CMK (cell line): ENCODE results near the gene GUCY2C.

Experiments
- DNase-seq: peaks from one replicate; pipeline ENCODE4 v3.0.0-alpha.2; 2010; ENCODE audit warnings: low read depth

GUCY2C gene

DNA sequence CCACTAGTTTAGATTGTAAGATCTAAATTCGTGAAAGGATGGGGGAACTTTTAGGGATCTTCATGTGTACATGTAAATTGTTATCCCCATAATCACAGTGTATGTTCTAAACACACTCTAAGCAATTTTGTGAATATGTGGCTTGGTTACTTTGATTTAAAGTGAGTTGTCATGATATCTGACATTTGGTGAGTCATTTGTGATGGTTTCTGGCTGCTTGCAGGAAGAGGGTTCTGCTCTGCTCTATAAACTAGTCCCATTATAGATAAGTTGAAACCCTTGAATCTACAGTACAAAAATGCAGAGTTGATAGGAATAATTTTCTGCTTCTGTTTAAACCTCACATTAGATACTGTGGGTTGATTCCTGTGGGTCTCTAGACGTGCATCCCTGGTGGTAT is 14.8 kb downstream of the GUCY2C start:
- DNase-seq: no peak

GRCh38 chr12:14681190-14681589 is 15.2 kb downstream of the GUCY2C start:
- no peak for DNase-seq

GRCh38 chr12:14678547-14679150 is 17.8 kb downstream of the GUCY2C start:
- no peak for DNase-seq

- no peak for DNase-seq
Measured at GRCh38 chr12:14668591-14668990, 27.8 kb downstream of the GUCY2C start.

DNA sequence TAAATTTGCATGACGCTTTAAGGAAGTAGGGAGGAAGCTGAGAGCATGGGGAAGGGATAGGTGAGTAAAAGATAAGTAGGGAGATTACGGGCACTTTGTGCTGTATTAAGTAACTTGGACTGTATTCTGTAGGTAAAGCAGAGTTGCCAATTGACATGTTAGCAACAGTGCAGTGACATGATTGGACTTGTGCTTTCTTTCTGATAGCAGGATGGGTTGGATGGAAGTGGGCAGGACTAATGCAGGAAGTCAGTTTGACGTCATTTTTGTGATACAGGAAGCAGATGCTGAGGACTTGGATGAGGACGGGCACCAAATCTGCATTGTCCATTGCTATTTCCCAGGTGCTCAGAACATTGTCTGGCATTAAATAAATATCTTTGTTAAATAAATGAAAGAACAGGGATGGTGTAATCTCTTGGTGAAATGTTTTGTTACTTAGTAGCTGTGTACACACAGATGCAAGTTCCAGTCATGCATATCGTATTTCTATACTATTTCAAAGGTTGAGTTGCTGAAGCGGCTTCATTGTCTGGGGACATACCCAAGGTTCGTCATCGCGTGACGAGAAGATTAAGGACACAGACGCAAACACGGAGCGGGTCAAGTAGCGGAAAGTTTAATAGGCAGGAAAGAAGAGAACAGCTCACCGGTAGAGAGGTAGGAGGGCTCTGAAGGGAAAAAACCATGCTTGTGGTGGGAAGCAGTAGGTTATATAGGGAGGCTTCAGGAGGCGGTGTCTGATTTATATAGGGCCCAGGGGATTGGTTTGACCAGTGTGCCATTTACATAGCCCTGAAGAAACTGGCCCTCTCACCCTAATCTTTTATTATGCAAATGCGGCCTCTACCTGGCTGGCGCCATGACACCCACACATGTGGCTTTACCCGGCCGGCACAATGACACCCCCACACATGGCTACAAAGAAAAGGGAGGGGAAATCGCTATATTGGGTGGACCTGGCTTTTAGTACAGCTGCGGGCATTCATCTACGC is 30.7 kb downstream of the GUCY2C start:
- no peak for DNase-seq

DNA sequence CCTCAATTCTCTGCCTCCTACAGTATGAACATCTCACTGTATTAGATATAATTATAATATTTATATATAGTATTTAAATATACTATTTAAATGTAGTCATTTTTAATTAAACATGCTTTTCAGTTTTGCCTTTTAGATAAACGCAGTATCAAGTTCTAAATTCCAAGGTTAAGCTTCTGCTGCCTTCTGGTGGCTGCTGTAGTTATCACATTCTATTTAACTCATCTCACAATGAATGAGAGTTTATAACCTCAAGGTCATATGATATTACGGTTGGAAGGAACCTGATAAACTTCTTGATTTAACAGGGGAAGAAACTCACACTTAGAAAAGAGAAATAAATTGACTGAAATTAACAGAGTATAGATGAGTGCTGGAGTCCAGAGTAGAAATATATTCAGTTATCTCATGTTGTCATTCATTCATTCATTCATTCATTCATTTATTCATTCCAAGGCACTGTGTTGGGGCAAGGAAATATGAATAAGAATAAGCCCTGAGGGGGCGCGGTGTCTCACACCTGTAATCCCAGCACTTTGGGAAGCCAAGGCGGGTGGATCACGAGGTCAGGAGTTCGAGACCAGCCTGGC is 31.9 kb downstream of the GUCY2C start:
- DNase-seq: no peak

GRCh38 chr12:14663002-14663401 is 33.4 kb downstream of the GUCY2C start:
- no peak for DNase-seq

DNA sequence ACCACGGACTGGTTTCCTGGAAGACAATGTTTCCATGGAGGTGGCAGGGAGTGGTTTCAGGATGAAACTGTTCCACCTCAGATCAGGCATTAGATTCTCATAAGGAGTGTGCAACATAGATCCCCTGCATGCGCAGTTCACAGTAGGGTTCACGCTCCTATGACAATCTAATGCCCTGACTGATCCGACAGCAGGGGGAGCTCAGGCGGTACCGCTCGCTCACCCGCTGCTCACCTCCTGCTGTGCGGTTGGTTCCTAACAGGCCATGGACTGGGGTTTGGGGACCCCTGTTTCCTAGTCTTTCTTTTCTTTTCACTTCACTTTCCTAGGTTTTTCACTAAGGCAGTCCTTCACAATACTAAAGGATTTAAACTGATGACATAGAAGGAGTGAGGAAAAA is 39.6 kb downstream of the GUCY2C start:
- DNase-seq: no peak

DNA sequence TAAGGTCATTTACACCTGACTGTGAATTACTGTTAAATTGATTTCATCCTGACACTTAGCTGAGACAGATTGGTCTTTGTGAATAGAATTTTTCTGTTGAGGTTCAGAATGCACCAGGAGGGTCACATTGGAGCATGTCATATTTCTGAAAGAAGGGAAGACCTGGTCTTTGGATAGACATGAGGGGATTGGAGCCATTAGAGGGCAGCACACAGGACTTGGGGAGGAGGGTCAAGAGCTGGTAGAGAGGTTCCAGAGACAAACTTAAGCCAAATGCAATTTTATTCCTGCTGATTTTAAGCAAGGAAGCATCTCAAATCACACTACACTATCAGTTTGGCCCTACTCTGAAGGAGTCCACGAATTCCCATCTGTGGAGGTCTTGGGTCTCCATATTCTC is 41.1 kb downstream of the GUCY2C start:
- DNase-seq: no peak

GRCh38 chr12:14654842-14655241 is 41.6 kb downstream of the GUCY2C start:
- DNase-seq: no peak

- no peak for DNase-seq
Measured at GRCh38 chr12:14654416-14654815, 42.0 kb downstream of the GUCY2C start.

DNA sequence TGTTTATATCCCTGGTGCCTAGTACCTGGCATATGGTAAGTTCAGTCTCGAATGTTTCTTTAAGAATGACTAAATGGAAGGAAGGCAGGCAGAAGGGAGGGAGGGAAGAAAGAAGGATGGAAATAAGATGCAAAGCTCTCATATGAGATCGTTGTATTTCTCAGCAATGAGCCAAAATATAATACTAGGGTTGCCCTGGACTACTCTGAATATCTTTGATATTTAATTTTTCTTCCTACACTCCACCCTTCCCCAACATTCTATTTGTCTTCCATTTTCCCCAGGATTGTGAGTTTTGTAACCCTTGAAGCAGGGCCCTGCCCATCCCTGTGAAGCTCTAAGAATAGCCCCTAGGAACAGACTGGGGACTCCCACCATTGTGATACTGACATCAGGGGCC is 43.9 kb downstream of the GUCY2C start:
- DNase-seq: no peak

- DNase-seq: no peak
Measured at GRCh38 chr12:14651371-14651770, 45.0 kb downstream of the GUCY2C start.

- no peak for DNase-seq
Measured at GRCh38 chr12:14650789-14651188, 45.6 kb downstream of the GUCY2C start.

GRCh38 chr12:14647028-14647750 is 49.2 kb downstream of the GUCY2C start:
- DNase-seq: no peak

DNA sequence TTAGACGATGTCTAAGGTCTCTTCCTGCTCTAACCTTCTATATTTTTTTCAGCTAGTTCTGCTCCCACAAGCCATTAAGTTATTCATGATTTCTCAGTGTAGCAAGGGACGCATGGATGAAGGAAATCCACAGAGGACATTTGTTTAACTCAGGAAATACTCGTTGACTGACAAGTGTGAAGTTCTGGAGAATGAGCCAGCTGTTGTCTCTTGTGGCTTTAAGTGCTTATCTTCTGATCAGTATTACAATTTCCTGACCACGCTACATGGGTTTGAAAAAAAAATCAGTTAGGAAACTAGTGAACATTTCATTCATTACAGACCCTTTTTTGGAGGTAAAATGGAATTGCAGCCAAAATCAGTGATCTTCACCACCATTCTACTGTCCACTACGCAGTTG is 53.1 kb downstream of the GUCY2C start:
- no peak for DNase-seq

DNA sequence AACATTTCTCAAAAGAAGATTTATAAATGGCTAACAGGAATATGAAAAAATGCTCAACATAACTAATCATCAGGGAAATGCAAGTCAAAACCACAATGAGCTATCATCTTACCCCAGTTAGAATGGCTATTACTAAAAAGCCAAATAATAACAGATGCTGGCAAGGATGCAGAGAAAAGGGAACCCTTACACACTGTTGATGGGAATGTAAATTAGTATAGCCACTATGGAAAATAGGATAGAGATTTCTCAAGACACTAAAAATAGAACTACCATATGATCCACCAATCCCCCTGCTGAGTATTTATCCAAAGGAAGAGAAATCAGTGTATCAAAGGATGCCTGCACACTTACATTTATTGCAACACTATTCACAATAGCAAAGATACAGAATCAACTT is 58.3 kb downstream of the GUCY2C start:
- no peak for DNase-seq

DNA sequence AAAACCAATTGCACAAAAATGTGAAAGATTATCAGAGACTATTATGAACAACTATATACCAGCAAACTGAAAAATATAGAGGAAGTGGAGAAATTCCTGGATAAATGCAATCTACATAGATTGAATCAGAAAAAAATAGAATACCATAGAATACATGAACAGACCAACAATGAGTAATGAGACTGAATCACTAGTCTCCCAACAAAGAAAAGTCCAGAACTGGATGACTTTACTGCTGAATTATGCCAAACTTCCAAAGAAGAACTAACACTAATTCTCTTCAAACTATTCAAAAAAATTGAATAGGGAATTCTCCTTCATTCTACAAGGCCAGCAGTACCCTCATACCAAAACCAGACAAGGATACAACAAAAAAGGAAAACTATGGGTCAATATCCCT is 60.6 kb downstream of the GUCY2C start:
- no peak for DNase-seq

DNA sequence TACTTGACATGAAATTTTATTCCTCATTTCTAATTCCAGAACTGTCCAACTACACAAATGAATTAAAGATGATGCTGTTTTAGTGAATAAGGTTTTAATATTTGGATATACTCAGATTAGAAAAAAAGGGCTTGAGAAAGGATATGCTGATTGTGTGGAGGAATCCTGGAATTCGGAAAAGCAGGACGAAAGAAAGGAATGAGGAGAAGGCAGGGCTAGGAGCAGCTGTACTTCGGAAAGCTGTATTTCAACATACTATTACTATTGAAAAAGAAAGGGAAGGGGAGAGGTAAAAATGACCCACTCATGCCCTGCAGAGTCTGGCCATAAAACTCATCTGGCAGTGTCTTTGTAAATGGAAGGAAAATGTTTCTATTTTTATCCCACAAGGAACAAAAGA is 65.6 kb downstream of the GUCY2C start:
- no peak for DNase-seq

GRCh38 chr12:14629832-14630710 is 66.3 kb downstream of the GUCY2C start:
- no peak for DNase-seq

DNA sequence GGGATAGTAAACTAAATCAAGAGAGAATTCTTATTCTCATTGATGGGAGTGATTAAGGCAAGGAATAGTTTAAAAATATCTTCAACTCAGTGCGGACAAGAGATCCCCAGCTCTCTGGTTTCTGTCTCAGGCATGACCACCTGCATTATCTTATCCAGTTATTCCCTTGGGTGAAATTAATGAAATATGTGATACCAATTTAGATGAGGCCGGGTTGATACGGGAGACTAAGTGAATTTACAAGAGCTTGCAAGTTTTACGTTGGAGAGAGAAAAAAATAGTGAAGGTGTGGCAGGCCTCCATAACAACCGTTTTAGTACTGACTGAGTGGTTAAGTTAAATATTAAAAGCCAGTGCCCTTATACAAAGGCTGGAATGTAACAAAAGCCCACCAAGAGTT is 67.6 kb downstream of the GUCY2C start:
- DNase-seq: no peak
